Measurements from ENCODE around the gene RAD51B.

RAD51B gene

DNA sequence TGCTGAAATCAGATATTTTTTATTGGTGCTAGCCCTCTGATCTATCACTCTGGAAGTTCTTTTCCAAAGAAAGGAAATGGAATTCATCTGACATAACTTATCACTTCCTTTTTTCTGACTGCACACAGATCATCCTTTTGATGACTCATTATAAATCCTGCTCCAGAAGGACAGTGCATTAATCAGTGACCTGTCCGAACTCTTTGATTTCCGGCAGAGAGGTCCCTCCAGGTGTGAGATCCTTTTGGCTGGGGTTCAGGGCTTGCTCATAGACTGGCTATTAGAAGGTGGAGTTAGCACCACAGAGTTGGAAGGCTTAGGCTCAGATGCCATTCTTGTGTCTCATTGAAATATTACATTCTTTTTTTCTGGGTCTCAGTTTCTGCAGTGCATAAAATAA is 645.1 kb downstream of the RAD51B start:
- no peaks in the 10 kb centered on the region for H3K9me3 ChIP-seq (ENCODE audit: insufficient read depth, low read length)
- H3K4me3 ChIP-seq (ENCODE audit: insufficient read length, low read depth): no peak overlapping the region
- H3K27me3 ChIP-seq (ENCODE audit: insufficient read depth, insufficient read length): no peaks in the 10 kb centered on the region
- TF ChIP-seq ZNF274 (IDR thresholded peaks at IDR 0.05; ENCODE audit: low read depth, low read length) (no peak), YY1 (IDR thresholded peaks at IDR 0.05; ENCODE audit: insufficient read depth, insufficient read length) (no peak), SUZ12 (IDR thresholded peaks at IDR 0.05; ENCODE audit: extremely low read depth, insufficient read depth, insufficient read length) (no peak)
- no peak for DNase-seq (ENCODE audit: low read depth, low spot score)
- H3K36me3 ChIP-seq (ENCODE audit: insufficient read depth, insufficient read length, low read length): no peaks in the 10 kb centered on the region
- H3K9ac ChIP-seq (ENCODE audit: insufficient read length, low read depth): no peak overlapping the region
- H3K4me1 ChIP-seq (ENCODE audit: insufficient read depth, insufficient read length): no peaks in the 10 kb centered on the region

DNA sequence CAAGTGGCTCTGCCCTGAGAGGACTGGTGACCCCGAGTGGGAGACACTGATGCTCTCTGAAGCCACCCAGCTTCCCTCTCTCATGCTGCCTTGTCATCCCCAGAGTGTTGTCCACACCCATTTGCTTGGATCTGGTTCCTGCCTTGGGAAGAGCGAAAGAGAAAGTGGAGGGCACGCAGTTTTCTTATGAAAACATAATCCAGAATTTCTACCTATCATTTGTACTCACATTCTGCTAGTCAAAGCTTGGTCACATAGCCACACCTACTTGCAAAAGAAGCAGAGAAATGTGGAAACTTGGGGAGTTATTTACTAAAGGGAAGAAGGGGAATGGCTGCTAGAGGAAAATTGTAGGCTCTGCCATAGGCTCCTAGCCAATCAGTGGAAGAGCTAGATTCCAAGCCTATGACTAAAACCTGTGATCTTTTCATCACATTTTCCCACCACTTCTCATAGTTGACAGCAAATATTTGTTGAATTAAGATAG is 647.0 kb downstream of the RAD51B start:
- H3K9ac ChIP-seq (ENCODE audit: insufficient read length, low read depth): no peak overlapping the region
- DNase-seq (ENCODE audit: low read depth, low spot score): no peak
- no peaks in the 10 kb centered on the region for H3K27me3 ChIP-seq (ENCODE audit: insufficient read depth, insufficient read length)
- H3K4me3 ChIP-seq (ENCODE audit: insufficient read length, low read depth): no peak overlapping the region
- H3K36me3 ChIP-seq (ENCODE audit: insufficient read depth, insufficient read length, low read length): no peaks in the 10 kb centered on the region
- H3K4me1 ChIP-seq (ENCODE audit: insufficient read depth, insufficient read length): peaks cover 5% of the 10 kb centered on the region
- no peaks in the 10 kb centered on the region for H3K9me3 ChIP-seq (ENCODE audit: insufficient read depth, low read length)
- TF ChIP-seq SUZ12 (IDR thresholded peaks at IDR 0.05; ENCODE audit: extremely low read depth, insufficient read depth, insufficient read length) (no peak), ZNF274 (IDR thresholded peaks at IDR 0.05; ENCODE audit: low read depth, low read length) (no peak), YY1 (IDR thresholded peaks at IDR 0.05; ENCODE audit: insufficient read depth, insufficient read length) (no peak)

DNA sequence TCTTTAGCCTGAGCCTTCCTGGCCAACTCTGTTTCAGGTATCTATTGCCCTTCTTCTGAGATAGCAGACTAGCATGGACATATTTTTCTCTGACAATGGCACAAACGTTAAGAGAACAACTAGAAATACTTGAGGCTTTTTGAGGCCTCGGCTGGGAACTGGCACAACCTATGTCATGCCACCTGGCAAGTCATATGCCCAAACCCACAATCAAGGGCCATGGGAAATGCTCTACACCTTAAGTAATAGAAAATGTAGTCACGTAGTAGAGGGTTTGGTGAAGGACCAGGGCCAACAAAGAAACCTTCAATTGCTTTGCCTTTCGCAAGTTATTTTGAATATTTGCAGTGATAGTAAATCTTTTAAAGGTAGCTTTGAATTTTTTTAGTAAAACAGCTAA is 647.8 kb downstream of the RAD51B start:
- Histone ChIP-seq H3K9ac (ENCODE audit: insufficient read length, low read depth) (no peak overlapping the region), H3K4me3 (ENCODE audit: insufficient read length, low read depth) (no peak overlapping the region), H3K9me3 (ENCODE audit: insufficient read depth, low read length) (no peaks in the 10 kb centered on the region), H3K27me3 (ENCODE audit: insufficient read depth, insufficient read length) (no peaks in the 10 kb centered on the region), H3K36me3 (ENCODE audit: insufficient read depth, insufficient read length, low read length) (no peaks in the 10 kb centered on the region), H3K4me1 (ENCODE audit: insufficient read depth, insufficient read length) (peaks cover 11% of the 10 kb centered on the region)
- no peak for DNase-seq (ENCODE audit: low read depth, low spot score)
- TF ChIP-seq ZNF274 (IDR thresholded peaks at IDR 0.05; ENCODE audit: low read depth, low read length) (no peak), YY1 (IDR thresholded peaks at IDR 0.05; ENCODE audit: insufficient read depth, insufficient read length) (no peak), SUZ12 (IDR thresholded peaks at IDR 0.05; ENCODE audit: extremely low read depth, insufficient read depth, insufficient read length) (no peak)

DNA sequence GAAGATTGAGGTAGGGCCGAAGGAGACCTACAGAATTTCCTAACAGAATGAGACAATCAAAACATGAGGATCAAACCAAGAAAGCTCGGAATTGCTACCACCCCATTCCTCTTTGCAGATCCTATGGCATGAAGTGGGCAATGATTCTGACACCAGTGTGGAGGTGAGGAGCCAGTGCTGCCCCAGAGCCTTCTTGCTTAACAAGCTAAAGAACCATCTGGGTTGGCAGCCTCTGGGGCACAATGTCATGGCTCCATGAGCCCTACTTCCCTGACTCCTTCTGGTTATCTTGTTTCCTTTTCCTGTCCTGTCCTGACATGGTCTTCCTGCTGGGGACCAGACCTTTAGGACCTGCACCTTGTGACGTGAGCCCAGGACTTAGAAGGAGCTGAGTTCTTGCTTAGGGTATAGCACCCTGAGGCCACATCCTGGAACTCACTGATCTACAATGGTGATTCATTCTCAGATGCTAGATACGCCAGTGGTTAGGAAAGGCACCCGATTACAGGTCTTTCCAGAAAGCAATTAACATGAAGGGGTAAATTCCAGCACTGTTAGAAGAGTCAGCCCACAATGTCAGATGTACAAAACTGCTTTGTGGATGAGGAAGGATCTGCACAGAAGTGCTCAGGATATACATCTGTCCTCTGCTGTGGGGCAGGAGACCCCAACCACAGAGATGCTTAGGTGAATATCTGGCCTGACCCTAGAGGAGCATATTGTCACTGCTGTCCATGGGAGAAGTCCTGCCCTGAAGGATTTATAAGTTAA is 649.0 kb downstream of the RAD51B start:
- TF ChIP-seq YY1 (IDR thresholded peaks at IDR 0.05; ENCODE audit: insufficient read depth, insufficient read length) (no peak), SUZ12 (IDR thresholded peaks at IDR 0.05; ENCODE audit: extremely low read depth, insufficient read depth, insufficient read length) (no peak), ZNF274 (IDR thresholded peaks at IDR 0.05; ENCODE audit: low read depth, low read length) (no peak)
- no peaks in the 10 kb centered on the region for H3K9me3 ChIP-seq (ENCODE audit: insufficient read depth, low read length)
- no peak overlapping the region for H3K4me3 ChIP-seq (ENCODE audit: insufficient read length, low read depth)
- no peak overlapping the region for H3K9ac ChIP-seq (ENCODE audit: insufficient read length, low read depth)
- H3K27me3 ChIP-seq (ENCODE audit: insufficient read depth, insufficient read length): no peaks in the 10 kb centered on the region
- DNase-seq (ENCODE audit: low read depth, low spot score): no peak
- no peaks in the 10 kb centered on the region for H3K36me3 ChIP-seq (ENCODE audit: insufficient read depth, insufficient read length, low read length)
- H3K4me1 ChIP-seq (ENCODE audit: insufficient read depth, insufficient read length): peaks cover 16% of the 10 kb centered on the region

DNA sequence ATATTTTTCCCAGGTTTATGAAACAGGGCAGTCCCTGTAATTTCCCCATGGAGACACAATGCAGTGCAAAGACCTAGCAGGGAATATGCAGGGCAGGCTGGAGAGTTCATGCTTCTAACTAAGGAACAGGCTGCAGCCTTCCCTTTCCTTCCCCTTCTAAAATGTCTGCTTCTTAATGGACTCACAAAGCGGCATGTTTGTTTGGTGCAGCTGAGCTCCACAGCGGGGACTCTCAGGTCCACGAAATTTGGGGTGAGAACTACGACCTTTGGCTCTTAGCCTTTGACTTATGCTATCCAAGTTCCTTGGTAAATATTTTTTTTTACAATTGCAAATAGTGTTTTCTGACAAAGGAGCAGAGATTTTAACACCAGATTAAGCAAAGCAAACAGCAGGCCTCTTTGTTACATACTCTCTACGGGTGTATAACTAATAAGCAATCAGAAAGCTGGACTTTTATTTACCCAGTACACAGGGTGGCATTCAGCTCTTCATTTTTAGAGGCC is 649.7 kb downstream of the RAD51B start:
- no peak for DNase-seq (ENCODE audit: low read depth, low spot score)
- H3K4me3 ChIP-seq (ENCODE audit: insufficient read length, low read depth): no peak overlapping the region
- peaks cover 16% of the 10 kb centered on the region for H3K4me1 ChIP-seq (ENCODE audit: insufficient read depth, insufficient read length)
- TF ChIP-seq YY1 (IDR thresholded peaks at IDR 0.05; ENCODE audit: insufficient read depth, insufficient read length) (no peak), SUZ12 (IDR thresholded peaks at IDR 0.05; ENCODE audit: extremely low read depth, insufficient read depth, insufficient read length) (no peak), ZNF274 (IDR thresholded peaks at IDR 0.05; ENCODE audit: low read depth, low read length) (no peak)
- no peaks in the 10 kb centered on the region for H3K9me3 ChIP-seq (ENCODE audit: insufficient read depth, low read length)
- H3K9ac ChIP-seq (ENCODE audit: insufficient read length, low read depth): no peak overlapping the region
- H3K36me3 ChIP-seq (ENCODE audit: insufficient read depth, insufficient read length, low read length): no peaks in the 10 kb centered on the region
- H3K27me3 ChIP-seq (ENCODE audit: insufficient read depth, insufficient read length): no peaks in the 10 kb centered on the region

DNA sequence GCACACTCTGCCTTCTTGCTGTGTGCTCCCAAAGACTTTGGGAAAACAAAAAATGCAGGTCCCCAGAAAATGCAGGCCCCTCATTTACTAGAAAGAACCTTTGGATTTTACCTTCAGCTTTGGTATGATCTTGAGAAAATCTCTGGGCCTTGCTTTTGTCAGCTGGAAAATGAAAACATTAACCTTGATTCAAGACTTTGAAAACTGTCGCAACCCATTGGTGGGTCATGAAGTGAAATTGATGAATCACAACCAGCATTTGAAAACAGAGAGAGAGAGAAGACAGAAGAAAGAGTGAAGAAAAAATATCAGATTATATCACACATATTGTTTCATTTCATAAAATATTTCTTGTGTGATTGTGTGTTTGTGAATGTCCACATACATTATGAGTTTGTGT is 650.8 kb downstream of the RAD51B start:
- peaks cover 16% of the 10 kb centered on the region for H3K4me1 ChIP-seq (ENCODE audit: insufficient read depth, insufficient read length)
- DNase-seq (ENCODE audit: low read depth, low spot score): no peak
- TF ChIP-seq YY1 (IDR thresholded peaks at IDR 0.05; ENCODE audit: insufficient read depth, insufficient read length) (no peak), ZNF274 (IDR thresholded peaks at IDR 0.05; ENCODE audit: low read depth, low read length) (no peak), SUZ12 (IDR thresholded peaks at IDR 0.05; ENCODE audit: extremely low read depth, insufficient read depth, insufficient read length) (no peak)

More for the DNA sequence above, 650.8 kb downstream of the RAD51B start:
- no peaks in the 10 kb centered on the region for H3K9me3 ChIP-seq (ENCODE audit: insufficient read depth, low read length)
- H3K27me3 ChIP-seq (ENCODE audit: insufficient read depth, insufficient read length): no peaks in the 10 kb centered on the region
- H3K9ac ChIP-seq (ENCODE audit: insufficient read length, low read depth): no peak overlapping the region
- H3K36me3 ChIP-seq (ENCODE audit: insufficient read depth, insufficient read length, low read length): no peaks in the 10 kb centered on the region
- no peak overlapping the region for H3K4me3 ChIP-seq (ENCODE audit: insufficient read length, low read depth)
